ENCODE results near the gene IQCC. TPM values are rescaled to one million over a fixed set of nuclear protein-coding genes. Genes with fewer than 3 reads are reported as not detected.

The IQCC gene
- polyA plus RNA-seq, 3 donors, result 0.18 to 0.31 (median 0.28) TPM

GRCh38 chr1:32239790-32240139 is 34.3 kb downstream of the IQCC start:
- H3K9me3 Mint-ChIP-seq, result peaks cover 0 to 3% (median 0%) of the 10 kb centered on the region in 7 donors
- intact Hi-C loops (cut with micrococcal nuclease), result no loop called here
- Histone ChIP-seq H3K79me2 (ENCODE audit: insufficient read depth, low read length) (no peaks in the 10 kb centered on the region), H3K4me1 (ENCODE audit: control insufficient read depth in 1 of 2, insufficient read depth in 2 of 2, low read length in 2 of 2) (peaks cover 20 to 29% of the 10 kb centered on the region in 2 donors), H3K27ac (ENCODE audit: low read depth in 1 of 2, low read length in 2 of 2) (no peak overlapping the region), H3K4me3 (replicated peaks in 1 of 3; ENCODE audit: low read depth in 2 of 3, low read length in 3 of 3) (no peak overlapping the region), H3K9ac (ENCODE audit: insufficient read depth, low read length, poor library complexity, severe bottlenecking) (no peak overlapping the region), H3K4me2 (replicated peaks; ENCODE audit: extremely low read depth, low read length, poor library complexity, severe bottlenecking) (peak overlapping the region; percentile 71), H2AFZ (ENCODE audit: insufficient read depth, low read depth, low read length, poor library complexity, severe bottlenecking) (no peak overlapping the region), H3K9me3 (replicated peaks in 1 of 2; ENCODE audit: control insufficient read depth in 1 of 2, insufficient read depth in 1 of 2, low read length in 2 of 2) (no peaks in the 10 kb centered on the region), H3K36me3 (replicated peaks in 1 of 2; ENCODE audit: control insufficient read depth in 1 of 2, insufficient read depth in 2 of 2, low read length in 2 of 2) (no peaks in the 10 kb centered on the region), H3K27me3 (ENCODE audit: control insufficient read depth in 2 of 2, insufficient read depth in 2 of 2, low read length in 2 of 2) (peaks cover 0 to 30% of the 10 kb centered on the region in 2 donors), H4K20me1 (ENCODE audit: insufficient read depth, low read length) (no peaks in the 10 kb centered on the region)
- peaks cover 24% of the 10 kb centered on the region for H3K4me1 Mint-ChIP-seq
- H3K4me3 Mint-ChIP-seq, result peak overlapping the region; percentile 72 to 88
- no peak for DNase-seq
- H3K27me3 Mint-ChIP-seq (ENCODE audit: low read depth in 3 of 3), result peaks cover 24 to 33% (median 29%) of the 10 kb centered on the region in 3 donors
- H3K27ac Mint-ChIP-seq, result no peak overlapping the region
- H3K36me3 Mint-ChIP-seq, result no peaks in the 10 kb centered on the region
- no peak for TF ChIP-seq CTCF (IDR thresholded peaks at IDR 0.05)
- 97% methylated on average over 19 of the region's 20 CpGs for WGBS (ENCODE audit: insufficient coverage)

GRCh38 chr1:32240140-32240951 is 34.9 kb downstream of the IQCC start:
- Histone ChIP-seq H3K79me2 (ENCODE audit: insufficient read depth, low read length) (no peaks in the 10 kb centered on the region), H3K9me3 (replicated peaks in 1 of 2; ENCODE audit: control insufficient read depth in 1 of 2, insufficient read depth in 1 of 2, low read length in 2 of 2) (no peaks in the 10 kb centered on the region), H4K20me1 (ENCODE audit: insufficient read depth, low read length) (no peaks in the 10 kb centered on the region), H3K27me3 (ENCODE audit: control insufficient read depth in 2 of 2, insufficient read depth in 2 of 2, low read length in 2 of 2) (peaks cover 0 to 30% of the 10 kb centered on the region in 2 donors), H3K27ac (ENCODE audit: low read depth in 1 of 2, low read length in 2 of 2) (no peak overlapping the region), H3K36me3 (replicated peaks in 1 of 2; ENCODE audit: control insufficient read depth in 1 of 2, insufficient read depth in 2 of 2, low read length in 2 of 2) (no peaks in the 10 kb centered on the region), H2AFZ (ENCODE audit: insufficient read depth, low read depth, low read length, poor library complexity, severe bottlenecking) (peak overlapping the region; percentile 85), H3K4me2 (replicated peaks; ENCODE audit: extremely low read depth, low read length, poor library complexity, severe bottlenecking) (peak overlapping the region; percentile 71), H3K9ac (ENCODE audit: insufficient read depth, low read length, poor library complexity, severe bottlenecking) (no peak overlapping the region), H3K4me1 (ENCODE audit: control insufficient read depth in 1 of 2, insufficient read depth in 2 of 2, low read length in 2 of 2) (peaks cover 20 to 29% of the 10 kb centered on the region in 2 donors), H3K4me3 (replicated peaks in 1 of 3; ENCODE audit: low read depth in 2 of 3, low read length in 3 of 3) (peak overlapping the region; percentile 12 to 68 (median 33))
- Mint-ChIP-seq H3K36me3 (no peaks in the 10 kb centered on the region), H3K4me3 (peak overlapping the region; percentile 72 to 88), H3K9me3 (peaks cover 0 to 3% (median 1%) of the 10 kb centered on the region in 7 donors), H3K27ac (peak overlapping the region in 2 of 7 donors; percentile 11 to 45), H3K4me1 (peaks cover 24% of the 10 kb centered on the region), H3K27me3 (ENCODE audit: low read depth in 3 of 3) (peaks cover 24 to 33% (median 29%) of the 10 kb centered on the region in 3 donors)
- no peak for TF ChIP-seq CTCF (IDR thresholded peaks at IDR 0.05)
- DNase-seq, result peak in 2 of 3 donors; percentile 57 to 72
- 8% methylated on average over 61 of the region's 62 CpGs for WGBS (ENCODE audit: insufficient coverage)
- intact Hi-C loops (cut with micrococcal nuclease), result no loop called here
